ENCODE measurements around the gene LAMC1.
"Not testable (repeated sequence)": the region's sequence is repeated elsewhere in the genome, so short reads cannot be mapped to it uniquely, and the experiment has no call there.

Gene LAMC1

DNA sequence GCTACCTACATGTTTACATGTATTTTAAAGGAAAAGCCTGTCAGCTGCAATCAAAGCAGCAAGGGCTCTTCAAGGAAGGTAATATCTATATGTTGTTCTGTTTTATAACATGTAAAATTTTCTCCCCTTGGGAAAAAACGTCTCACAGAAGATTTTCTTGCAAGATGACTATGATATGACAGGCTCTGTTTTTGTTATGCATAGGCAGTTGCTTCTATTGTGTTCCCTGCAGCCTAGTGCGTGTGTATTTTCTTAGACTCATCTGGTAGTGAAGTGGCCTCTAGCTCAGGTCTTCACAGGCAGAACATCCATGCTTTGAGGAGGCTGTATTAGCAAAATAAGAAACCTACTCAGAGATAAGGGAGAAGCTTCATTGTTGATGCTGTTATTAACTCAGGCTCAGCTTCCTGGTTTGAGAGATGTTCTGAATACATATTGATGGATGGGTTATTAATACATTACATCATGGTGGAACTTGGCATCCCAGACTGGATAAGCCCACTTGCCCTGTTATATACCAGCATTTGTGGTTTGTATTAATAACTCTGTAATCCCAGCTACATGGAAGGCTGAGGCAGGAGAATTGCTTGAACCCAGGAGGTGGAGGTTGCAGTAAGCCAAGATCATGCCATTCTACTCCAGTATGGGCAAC lies 35.8 kb downstream of the LAMC1 start:
- no peak overlapping the region for H2AFZ ChIP-seq (ENCODE audit: low read depth, low read length, severe bottlenecking)
- no peak overlapping the region for H3K4me2 ChIP-seq (ENCODE audit: low read depth, low read length, poor library complexity, severe bottlenecking)
- H3K9me2 ChIP-seq (replicated peaks; ENCODE audit: insufficient read depth, low read length) = no peaks in the 10 kb centered on the region
- H3K27ac ChIP-seq (ENCODE audit: low read depth, low read length) = no peak overlapping the region
- H4K20me1 ChIP-seq (ENCODE audit: low read depth, low read length) = peaks cover 5% of the 10 kb centered on the region; the same call in 1 of the 2 replicates
- H3K79me2 ChIP-seq (ENCODE audit: insufficient read depth, low read length) = no peaks in the 10 kb centered on the region
- no peaks in the 10 kb centered on the region for H3K36me3 ChIP-seq (ENCODE audit: low read length)
- no peak overlapping the region for H3K9ac ChIP-seq (ENCODE audit: low read length)
- no peak overlapping the region for H3K4me3 ChIP-seq (ENCODE audit: insufficient read depth, low read length, poor library complexity, severe bottlenecking)
- H3K27me3 ChIP-seq (ENCODE audit: low read length) = no peaks in the 10 kb centered on the region
- TF ChIP-seq EZH2phosphoT487 (conservative IDR thresholded peaks at IDR 0.05; ENCODE audit: low read length) = no peak
- TF ChIP-seq, protein P1, sequence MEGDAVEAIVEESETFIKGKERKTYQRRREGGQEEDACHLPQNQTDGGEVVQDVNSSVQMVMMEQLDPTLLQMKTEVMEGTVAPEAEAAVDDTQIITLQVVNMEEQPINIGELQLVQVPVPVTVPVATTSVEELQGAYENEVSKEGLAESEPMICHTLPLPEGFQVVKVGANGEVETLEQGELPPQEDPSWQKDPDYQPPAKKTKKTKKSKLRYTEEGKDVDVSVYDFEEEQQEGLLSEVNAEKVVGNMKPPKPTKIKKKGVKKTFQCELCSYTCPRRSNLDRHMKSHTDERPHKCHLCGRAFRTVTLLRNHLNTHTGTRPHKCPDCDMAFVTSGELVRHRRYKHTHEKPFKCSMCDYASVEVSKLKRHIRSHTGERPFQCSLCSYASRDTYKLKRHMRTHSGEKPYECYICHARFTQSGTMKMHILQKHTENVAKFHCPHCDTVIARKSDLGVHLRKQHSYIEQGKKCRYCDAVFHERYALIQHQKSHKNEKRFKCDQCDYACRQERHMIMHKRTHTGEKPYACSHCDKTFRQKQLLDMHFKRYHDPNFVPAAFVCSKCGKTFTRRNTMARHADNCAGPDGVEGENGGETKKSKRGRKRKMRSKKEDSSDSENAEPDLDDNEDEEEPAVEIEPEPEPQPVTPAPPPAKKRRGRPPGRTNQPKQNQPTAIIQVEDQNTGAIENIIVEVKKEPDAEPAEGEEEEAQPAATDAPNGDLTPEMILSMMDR (IDR thresholded peaks at IDR 0.05; ENCODE audit: insufficient read depth, low read length, poor library complexity, severe bottlenecking) = no peak
- H3F3A ChIP-seq (ENCODE audit: insufficient read depth) = no peaks in the 10 kb centered on the region
- H3K9me3 ChIP-seq (ENCODE audit: insufficient read depth, low read length) = no peaks in the 10 kb centered on the region

DNA sequence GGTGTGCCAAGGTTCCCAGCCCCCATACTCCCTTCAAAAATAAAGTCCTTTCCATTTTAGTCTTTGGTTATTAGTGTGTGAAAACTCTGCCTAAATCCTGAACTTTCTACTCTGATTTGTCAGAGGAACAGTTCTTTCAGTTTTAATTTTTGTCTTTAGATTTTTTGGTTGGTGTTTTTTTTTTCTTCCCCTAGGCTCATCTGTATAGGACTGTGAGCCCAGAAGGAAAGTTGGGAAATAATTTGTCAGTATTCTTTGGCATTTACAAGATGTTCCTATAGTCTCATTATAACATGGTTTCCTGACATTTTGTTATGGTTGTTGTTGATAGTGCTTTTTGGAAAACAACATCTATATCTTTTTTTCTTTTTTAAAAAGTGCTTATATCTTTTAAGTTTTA lies 38.0 kb downstream of the LAMC1 start:
- Histone ChIP-seq H3K36me3 (ENCODE audit: low read length) (no peaks in the 10 kb centered on the region), H3K27ac (ENCODE audit: low read depth, low read length) (no peak overlapping the region), H3K9me2 (replicated peaks; ENCODE audit: insufficient read depth, low read length) (no peaks in the 10 kb centered on the region), H3K4me3 (ENCODE audit: insufficient read depth, low read length, poor library complexity, severe bottlenecking) (no peak overlapping the region), H3F3A (ENCODE audit: insufficient read depth) (no peaks in the 10 kb centered on the region), H3K9me3 (ENCODE audit: insufficient read depth, low read length) (no peaks in the 10 kb centered on the region), H2AFZ (ENCODE audit: low read depth, low read length, severe bottlenecking) (no peak overlapping the region), H3K9ac (ENCODE audit: low read length) (no peak overlapping the region), H4K20me1 (ENCODE audit: low read depth, low read length) (peaks cover 5% of the 10 kb centered on the region; the same call in 1 of the 2 replicates), H3K79me2 (ENCODE audit: insufficient read depth, low read length) (no peaks in the 10 kb centered on the region), H3K27me3 (ENCODE audit: low read length) (no peaks in the 10 kb centered on the region), H3K4me2 (ENCODE audit: low read depth, low read length, poor library complexity, severe bottlenecking) (no peak overlapping the region)
- no peak for TF ChIP-seq EZH2phosphoT487 (conservative IDR thresholded peaks at IDR 0.05; ENCODE audit: low read length)

DNA sequence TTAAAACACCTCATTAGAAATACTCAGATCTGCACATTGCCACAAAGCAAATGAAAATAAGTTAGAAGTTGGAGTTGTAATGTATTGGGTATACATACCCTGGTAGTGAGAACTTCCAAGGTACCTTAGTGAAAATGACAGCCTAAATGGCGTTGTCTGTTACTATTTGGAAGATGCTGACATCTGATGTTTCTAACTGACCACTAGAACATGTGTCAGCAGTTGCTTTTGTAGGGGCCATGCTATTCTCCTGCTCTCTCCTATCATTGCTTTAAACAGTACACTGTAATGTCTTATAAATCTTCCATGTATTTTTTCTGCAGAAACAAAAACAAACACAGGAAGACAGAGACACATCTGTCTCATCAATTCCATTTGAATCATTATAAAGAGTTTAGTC lies 40.1 kb downstream of the LAMC1 start:
- Histone ChIP-seq H3F3A (ENCODE audit: insufficient read depth) (no peaks in the 10 kb centered on the region), H3K9me3 (ENCODE audit: insufficient read depth, low read length) (no peaks in the 10 kb centered on the region), H4K20me1 (ENCODE audit: low read depth, low read length) (peaks cover 3% of the 10 kb centered on the region; the same call in 1 of the 2 replicates), H3K9me2 (replicated peaks; ENCODE audit: insufficient read depth, low read length) (no peaks in the 10 kb centered on the region), H3K4me3 (ENCODE audit: insufficient read depth, low read length, poor library complexity, severe bottlenecking) (no peak overlapping the region), H3K27ac (ENCODE audit: low read depth, low read length) (no peak overlapping the region), H3K9ac (ENCODE audit: low read length) (no peak overlapping the region), H3K36me3 (ENCODE audit: low read length) (no peaks in the 10 kb centered on the region), H3K79me2 (ENCODE audit: insufficient read depth, low read length) (no peaks in the 10 kb centered on the region), H2AFZ (ENCODE audit: low read depth, low read length, severe bottlenecking) (no peak overlapping the region), H3K27me3 (ENCODE audit: low read length) (no peaks in the 10 kb centered on the region), H3K4me2 (ENCODE audit: low read depth, low read length, poor library complexity, severe bottlenecking) (no peak overlapping the region)
- TF ChIP-seq EZH2phosphoT487 (conservative IDR thresholded peaks at IDR 0.05; ENCODE audit: low read length) = no peak
- TF ChIP-seq, protein P1 (IDR thresholded peaks at IDR 0.05; ENCODE audit: insufficient read depth, low read length, poor library complexity, severe bottlenecking) = no peak

DNA sequence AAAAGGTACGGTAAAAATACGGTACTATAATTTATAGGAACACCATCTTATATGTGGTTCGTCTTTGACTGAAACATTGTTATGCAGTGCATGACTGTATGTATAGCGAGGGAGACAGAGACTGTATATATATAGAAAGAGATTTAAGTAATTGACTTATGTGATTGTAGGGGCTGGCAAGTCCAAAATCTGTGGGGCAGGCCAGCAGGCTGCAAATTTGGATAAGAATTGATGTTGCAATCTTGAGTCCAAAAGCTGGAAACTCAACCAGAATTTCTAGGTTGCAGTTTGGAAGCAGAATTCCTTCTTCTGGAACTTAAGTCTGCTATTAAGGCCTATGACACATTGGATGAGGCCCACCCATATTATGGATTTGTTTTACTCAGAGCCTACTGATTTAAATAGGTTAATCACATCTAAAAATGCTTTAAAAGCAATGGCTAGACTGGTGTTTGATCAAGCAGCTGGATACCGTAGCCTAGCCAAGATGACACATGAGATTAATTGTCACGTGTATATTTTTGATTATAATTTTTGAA lies 42.0 kb downstream of the LAMC1 start:
- TF ChIP-seq, protein P1 (IDR thresholded peaks at IDR 0.05; ENCODE audit: insufficient read depth, low read length, poor library complexity, severe bottlenecking) = no peak
- TF ChIP-seq EZH2phosphoT487 (conservative IDR thresholded peaks at IDR 0.05; ENCODE audit: low read length) = no peak
- Histone ChIP-seq H3K9me2 (replicated peaks; ENCODE audit: insufficient read depth, low read length) (no peaks in the 10 kb centered on the region), H3K4me3 (ENCODE audit: insufficient read depth, low read length, poor library complexity, severe bottlenecking) (no peak overlapping the region), H3F3A (ENCODE audit: insufficient read depth) (peaks cover 3% of the 10 kb centered on the region; the same call in 1 of the 2 replicates), H3K4me2 (ENCODE audit: low read depth, low read length, poor library complexity, severe bottlenecking) (no peak overlapping the region), H3K79me2 (ENCODE audit: insufficient read depth, low read length) (no peaks in the 10 kb centered on the region), H3K9me3 (ENCODE audit: insufficient read depth, low read length) (no peaks in the 10 kb centered on the region), H3K36me3 (ENCODE audit: low read length) (no peaks in the 10 kb centered on the region), H4K20me1 (ENCODE audit: low read depth, low read length) (no peaks in the 10 kb centered on the region; the same call in 1 of the 2 replicates), H2AFZ (ENCODE audit: low read depth, low read length, severe bottlenecking) (no peak overlapping the region), H3K27ac (ENCODE audit: low read depth, low read length) (no peak overlapping the region), H3K27me3 (ENCODE audit: low read length) (no peaks in the 10 kb centered on the region), H3K9ac (ENCODE audit: low read length) (no peak overlapping the region)

DNA sequence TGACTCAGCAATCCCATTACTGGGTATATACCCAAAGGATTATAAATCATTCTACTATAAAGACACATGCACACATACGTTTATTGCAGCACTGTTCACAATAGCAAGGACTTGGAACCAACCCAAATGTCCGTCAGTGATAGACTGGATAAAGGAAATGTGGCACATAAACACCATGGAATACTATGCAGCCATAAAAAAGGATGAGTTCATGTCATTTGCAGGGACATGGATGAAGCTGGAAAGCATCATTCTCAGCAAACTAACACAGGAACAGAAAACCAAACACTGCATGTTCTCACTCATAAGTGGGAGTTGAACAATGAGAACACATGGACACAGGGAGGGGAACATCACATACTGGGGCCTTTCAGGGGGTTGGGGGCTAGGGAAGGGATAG lies 43.2 kb downstream of the LAMC1 start:
- not testable (repeated sequence) for H3K9ac ChIP-seq (ENCODE audit: low read length); H3K79me2 ChIP-seq (ENCODE audit: insufficient read depth, low read length); H3K27ac ChIP-seq (ENCODE audit: low read depth, low read length); H3K36me3 ChIP-seq (ENCODE audit: low read length); H3K9me3 ChIP-seq (ENCODE audit: insufficient read depth, low read length); H2AFZ ChIP-seq (ENCODE audit: low read depth, low read length, severe bottlenecking); H3K4me2 ChIP-seq (ENCODE audit: low read depth, low read length, poor library complexity, severe bottlenecking); H3K4me3 ChIP-seq (ENCODE audit: insufficient read depth, low read length, poor library complexity, severe bottlenecking); H4K20me1 ChIP-seq (ENCODE audit: low read depth, low read length); H3K9me2 ChIP-seq (replicated peaks; ENCODE audit: insufficient read depth, low read length); H3K27me3 ChIP-seq (ENCODE audit: low read length)
- peaks cover 11% of the 10 kb centered on the region; the same call in 1 of the 2 replicates for H3F3A ChIP-seq (ENCODE audit: insufficient read depth)
